Fibroblast of lung (primary cell): ENCODE data around the gene L2HGDH.

ENCODE experiments used
- EZH2 ChIP-seq: IDR thresholded peaks from 2 replicates; pipeline ENCODE4 v1.5.1; 2012; ENCODE audit warnings: low read length, control low read depth, mild to moderate bottlenecking; ENCODE audit errors: missing control alignments
- TF ChIP-seq, protein P1 (sequence below), 2 donors: IDR thresholded peaks in 1 of 2; conservative IDR thresholded peaks in 1 of 2; 1 replicate in 1 of 2; 2 replicates in 1 of 2; pipeline ENCODE4 v1.5.1; 2011 to 2012; ENCODE audit warnings: low read length in 2 of 2, control low read depth in 1 of 2, inconsistent platforms in 1 of 2, low read depth in 1 of 2, mild to moderate bottlenecking in 1 of 2

DNA sequence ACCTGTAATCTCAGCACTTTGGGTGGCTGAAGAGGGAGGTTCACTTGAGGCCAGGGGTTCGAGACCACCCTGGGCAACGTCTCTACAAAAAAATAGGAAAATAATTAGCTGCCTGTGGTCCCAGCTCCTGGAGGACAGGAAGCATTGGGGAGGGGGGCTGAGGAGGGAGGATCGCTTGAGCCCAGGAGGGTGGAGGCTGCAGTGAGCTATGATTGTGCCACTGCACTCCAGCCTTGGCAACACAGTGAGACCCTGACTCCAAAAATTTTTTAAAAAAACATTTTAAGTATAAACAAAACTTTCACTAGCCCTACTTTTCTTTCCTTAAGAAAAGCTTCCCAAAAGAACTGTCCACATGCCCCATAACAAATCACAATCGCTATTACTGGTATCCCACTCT lies 1.6 kb downstream of the L2HGDH start:
- TF ChIP-seq EZH2 = no peak
- TF ChIP-seq, protein P1, sequence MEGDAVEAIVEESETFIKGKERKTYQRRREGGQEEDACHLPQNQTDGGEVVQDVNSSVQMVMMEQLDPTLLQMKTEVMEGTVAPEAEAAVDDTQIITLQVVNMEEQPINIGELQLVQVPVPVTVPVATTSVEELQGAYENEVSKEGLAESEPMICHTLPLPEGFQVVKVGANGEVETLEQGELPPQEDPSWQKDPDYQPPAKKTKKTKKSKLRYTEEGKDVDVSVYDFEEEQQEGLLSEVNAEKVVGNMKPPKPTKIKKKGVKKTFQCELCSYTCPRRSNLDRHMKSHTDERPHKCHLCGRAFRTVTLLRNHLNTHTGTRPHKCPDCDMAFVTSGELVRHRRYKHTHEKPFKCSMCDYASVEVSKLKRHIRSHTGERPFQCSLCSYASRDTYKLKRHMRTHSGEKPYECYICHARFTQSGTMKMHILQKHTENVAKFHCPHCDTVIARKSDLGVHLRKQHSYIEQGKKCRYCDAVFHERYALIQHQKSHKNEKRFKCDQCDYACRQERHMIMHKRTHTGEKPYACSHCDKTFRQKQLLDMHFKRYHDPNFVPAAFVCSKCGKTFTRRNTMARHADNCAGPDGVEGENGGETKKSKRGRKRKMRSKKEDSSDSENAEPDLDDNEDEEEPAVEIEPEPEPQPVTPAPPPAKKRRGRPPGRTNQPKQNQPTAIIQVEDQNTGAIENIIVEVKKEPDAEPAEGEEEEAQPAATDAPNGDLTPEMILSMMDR (conservative IDR thresholded peaks at IDR 0.05 in 1 of 2, IDR thresholded peaks at IDR 0.05 in 1 of 2; ENCODE audit: low read depth in 1 of 2, low read length in 2 of 2) = no peak
